Natural killer cell (primary cell): ENCODE results near the gene SMIM12. TPM values are rescaled to one million over a fixed set of nuclear protein-coding genes. Genes with fewer than 3 reads are reported as not detected.

Experiments
- ATAC-seq, 3 donors: fragments of 150-1000 bp in 2 of 3; fragments of 200-7000 bp in 1 of 3; cut with Tn5 transposase; 1 replicate in 1 of 3; 2 replicates in 2 of 3; pipeline ENCODE4 v1.10.0; 2021; ENCODE audit warnings: mild to moderate bottlenecking in 2 of 3, moderate library complexity in 2 of 3
- DNase-seq, 2 donors: peaks; one replicate each; pipeline versions ENCODE4 v3.0.0 to v3.0.0-alpha.2; 2013 to 2021; ENCODE audit warnings: mixed read lengths in 1 of 2
- H3K27ac ChIP-seq: one replicate; pipeline ENCODE4 v1.5.1; 2013; ENCODE audit warnings: mild to moderate bottlenecking, low read length
- H3K27me3 ChIP-seq: one replicate; pipeline ENCODE4 v1.6.1; 2013; ENCODE audit warnings: low read length; ENCODE audit not compliant: control insufficient read depth, insufficient read depth
- H3K36me3 ChIP-seq: one replicate; pipeline ENCODE4 v1.6.1; 2013; ENCODE audit warnings: low read length; ENCODE audit not compliant: control insufficient read depth, insufficient read depth
- H3K4me1 ChIP-seq: one replicate; pipeline ENCODE4 v1.6.1; 2013; ENCODE audit warnings: low read length; ENCODE audit not compliant: control insufficient read depth, insufficient read depth
- H3K4me3 ChIP-seq: one replicate; pipeline ENCODE4 v1.5.1; 2013; ENCODE audit warnings: low read length
- H3K9me3 ChIP-seq: one replicate; pipeline ENCODE4 v1.6.1; 2013; ENCODE audit warnings: low read length; ENCODE audit not compliant: control insufficient read depth, insufficient read depth
- H3K27ac Mint-ChIP-seq, 2 donors: one replicate each; pipeline ENCODE4 v1.8.0; 2022; ENCODE audit warnings: mild to moderate bottlenecking in 2 of 2, mixed read lengths in 2 of 2, moderate library complexity in 1 of 2
- H3K27me3 Mint-ChIP-seq, 2 donors: one replicate each; pipeline ENCODE4 v1.8.0; 2022; ENCODE audit warnings: low read depth in 2 of 2, mixed read lengths in 2 of 2
- H3K36me3 Mint-ChIP-seq: one replicate; pipeline ENCODE4 v1.8.0; 2022; ENCODE audit warnings: mixed read lengths
- H3K4me1 Mint-ChIP-seq, 2 donors: one replicate each; pipeline ENCODE4 v1.8.0; 2022; ENCODE audit warnings: mixed read lengths in 2 of 2
- H3K4me3 Mint-ChIP-seq: one replicate; pipeline ENCODE4 v1.8.0; 2022; ENCODE audit warnings: mild to moderate bottlenecking, moderate library complexity, mixed read lengths
- H3K9me3 Mint-ChIP-seq, 2 donors: one replicate each; pipeline ENCODE4 v1.8.0; 2022; ENCODE audit warnings: mixed read lengths in 2 of 2
- CTCF ChIP-seq: fragments of 200-600 bp; IDR thresholded peaks from one replicate; pipeline ENCODE4 v1.8.0; 2022; ENCODE audit warnings: antibody characterized with exemption
- WGBS: methylation state at CpG from one replicate; pipeline ENCODE4 v1.1.7; 2013; ENCODE audit warnings: missing lambda C conversion rate; ENCODE audit not compliant: insufficient coverage; 5-methylcytosine and 5-hydroxymethylcytosine counted together
- intact Hi-C: fragments of 100-400 bp; cut with micrococcal nuclease; formaldehyde crosslinking; loops from one replicate; pipeline ENCODE4 v1.14.2; 2022
- total RNA-seq, 4 donors: library from RNA; stranded (reverse); fragments of 120-200 nt in 1 of 4; gene quantifications; one replicate each; pipeline versions ENCODE4 v1.2.3 to v1.2.4, GENCODE V29; 2013 to 2022

The SMIM12 gene
- total RNA-seq, 3 donors from 2014 or later (not counting 1 experiment from before 2014, with no cell fraction given): 33.4 to 44.5 (median 36.5) TPM

- H3K27me3 ChIP-seq: no peaks in the 10 kb centered on the region
- no peak for ATAC-seq
- Mint-ChIP-seq H3K4me3 (no peak overlapping the region), H3K36me3 (no peaks in the 10 kb centered on the region), H3K4me1 (peaks cover 0 to 4% of the 10 kb centered on the region in 2 donors), H3K27me3 (peaks cover 8 to 19% of the 10 kb centered on the region in 2 donors), H3K27ac (no peak overlapping the region), H3K9me3 (no peaks in the 10 kb centered on the region)
- intact Hi-C loops: no loop called here
- no peaks in the 10 kb centered on the region for H3K9me3 ChIP-seq
- no peak for DNase-seq
- no peak overlapping the region for H3K27ac ChIP-seq
- no peaks in the 10 kb centered on the region for H3K36me3 ChIP-seq
- no peaks in the 10 kb centered on the region for H3K4me1 ChIP-seq
- TF ChIP-seq CTCF: no peak
- no peak overlapping the region for H3K4me3 ChIP-seq
- 73% methylated on average over 4 of the region's 4 CpGs for WGBS
Measured at GRCh38 chr1:34906756-34907155, 47.2 kb upstream of the SMIM12 start.

GRCh38 chr1:34906222-34906621 is 46.7 kb upstream of the SMIM12 start:
- no peaks in the 10 kb centered on the region for H3K9me3 ChIP-seq
- peaks cover 0 to 4% of the 10 kb centered on the region in 2 donors for H3K4me1 Mint-ChIP-seq
- H3K27ac ChIP-seq: no peak overlapping the region
- H3K9me3 Mint-ChIP-seq: no peaks in the 10 kb centered on the region
- H3K4me1 ChIP-seq: no peaks in the 10 kb centered on the region
- H3K27me3 Mint-ChIP-seq: peaks cover 13 to 22% of the 10 kb centered on the region in 2 donors
- H3K4me3 Mint-ChIP-seq: no peak overlapping the region
- ATAC-seq: no peak
- WGBS: no CpG with 5 or more reads among the region's 1 CpG
- no peak for DNase-seq
- no peaks in the 10 kb centered on the region for H3K27me3 ChIP-seq
- no peaks in the 10 kb centered on the region for H3K36me3 ChIP-seq
- H3K27ac Mint-ChIP-seq: no peak overlapping the region
- H3K4me3 ChIP-seq: no peak overlapping the region
- no peak for TF ChIP-seq CTCF
- intact Hi-C loops: no loop called here
- H3K36me3 Mint-ChIP-seq: no peaks in the 10 kb centered on the region

- intact Hi-C loops: no loop called here
- peaks cover 0 to 4% of the 10 kb centered on the region in 2 donors for H3K4me1 Mint-ChIP-seq
- Histone ChIP-seq H3K36me3 (no peaks in the 10 kb centered on the region), H3K27me3 (no peaks in the 10 kb centered on the region), H3K4me3 (no peak overlapping the region), H3K27ac (no peak overlapping the region), H3K4me1 (no peaks in the 10 kb centered on the region), H3K9me3 (no peaks in the 10 kb centered on the region)
- no peak overlapping the region for H3K4me3 Mint-ChIP-seq
- H3K27ac Mint-ChIP-seq: no peak overlapping the region
- WGBS: 83% methylated on average over 12 of the region's 12 CpGs
- ATAC-seq (no peak), DNase-seq (no peak)
- no peaks in the 10 kb centered on the region for H3K36me3 Mint-ChIP-seq
- H3K9me3 Mint-ChIP-seq: no peaks in the 10 kb centered on the region
- peaks cover 25 to 28% of the 10 kb centered on the region in 2 donors for H3K27me3 Mint-ChIP-seq
- no peak for TF ChIP-seq CTCF
Measured at GRCh38 chr1:34905098-34905459, 45.5 kb upstream of the SMIM12 start.
